COR-L47 (cell line): ENCODE data around the gene RPL31.

Experiments
- DNase-seq: peaks from one replicate; lab custom pipeline; 2025; lab: John Stamatoyannopoulos, UW

RPL31 gene

GRCh38 chr2:101001691-101002561, at the start of gene RPL31:
Gene RPL31 (plus strand): TSS chr2:101002289. CDS start chr2:101002702, 413 bp downstream.
- DNase-seq = peak; percentile 94

GRCh38 chr2:100952512-100952911, 49.6 kb upstream of the RPL31 start:
- DNase-seq = no peak

- no peak for DNase-seq
Measured at GRCh38 chr2:100953406-100954043, 48.6 kb upstream of the RPL31 start.

GRCh38 chr2:100954044-100954420, 48.1 kb upstream of the RPL31 start:
- no peak for DNase-seq

GRCh38 chr2:100955226-100955625, 46.9 kb upstream of the RPL31 start:
- no peak for DNase-seq

- DNase-seq = no peak
Measured at GRCh38 chr2:100956081-100956480, 46.0 kb upstream of the RPL31 start.

GRCh38 chr2:100957996-100958653, 44.0 kb upstream of the RPL31 start:
- no peak for DNase-seq

GRCh38 chr2:100959225-100959880, 42.7 kb upstream of the RPL31 start:
- DNase-seq = no peak

GRCh38 chr2:100960688-100961087, 41.4 kb upstream of the RPL31 start:
- DNase-seq = no peak

GRCh38 chr2:100962366-100963025, 39.6 kb upstream of the RPL31 start:
- no peak for DNase-seq

GRCh38 chr2:100963026-100963375, 39.1 kb upstream of the RPL31 start:
- no peak for DNase-seq

GRCh38 chr2:100964222-100964621, 37.9 kb upstream of the RPL31 start:
- DNase-seq = no peak

- no peak for DNase-seq
Measured at GRCh38 chr2:100964681-100965169, 37.4 kb upstream of the RPL31 start.

- no peak for DNase-seq
Measured at GRCh38 chr2:100965596-100965995, 36.5 kb upstream of the RPL31 start.

- DNase-seq = no peak
Measured at GRCh38 chr2:100967716-100968115, 34.4 kb upstream of the RPL31 start.

GRCh38 chr2:100968146-100969145, 33.6 kb upstream of the RPL31 start:
- no peak for DNase-seq

- no peak for DNase-seq
Measured at GRCh38 chr2:100969998-100970397, 32.1 kb upstream of the RPL31 start.

GRCh38 chr2:100971221-100971620, 30.9 kb upstream of the RPL31 start:
- DNase-seq = no peak

GRCh38 chr2:100972452-100972851, 29.6 kb upstream of the RPL31 start:
- DNase-seq = no peak

- DNase-seq = no peak
Measured at GRCh38 chr2:100974712-100975520, 27.2 kb upstream of the RPL31 start.
